NCI-H146 treated with DMSO at 0.1 percent for 48 hours (cell line): Measurements from ENCODE around the gene HNRNPUL1.
A peak's percentile ranks its signal among the peaks of the same experiment; 100 is the strongest.

Experiments used
- DNase-seq: peaks from one replicate; lab custom pipeline; 2025; ENCODE audit not compliant: unreplicated experiment; lab: John Stamatoyannopoulos, UW

The HNRNPUL1 gene

GRCh38 chr19:41307090-41307875 lies 43.1 kb downstream of the HNRNPUL1 start:
- DNase-seq, result no peak

DNA sequence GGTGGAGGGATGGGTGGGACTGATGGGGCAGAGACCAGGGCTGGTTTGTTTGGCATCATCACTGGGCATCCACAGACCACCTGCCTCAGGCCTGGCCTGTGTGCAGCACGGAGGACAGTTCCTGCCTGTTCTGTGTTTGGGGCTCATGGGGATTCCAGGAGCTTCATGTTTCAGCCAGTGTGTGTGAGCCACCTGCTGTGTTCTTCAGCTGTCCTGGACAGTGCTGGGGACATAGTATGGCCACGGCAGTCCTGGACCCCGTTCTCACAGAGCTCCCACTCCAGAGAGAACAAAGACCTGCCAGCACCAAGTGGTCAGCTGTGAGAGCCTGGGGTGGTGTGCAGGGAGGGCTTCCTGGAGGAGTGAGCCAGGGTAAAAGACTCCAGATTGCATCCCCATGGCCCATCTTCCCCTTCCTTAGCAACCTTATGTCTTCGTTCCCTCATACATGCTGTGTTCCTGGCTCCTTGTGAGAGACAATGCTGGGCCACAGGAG lies 43.8 kb downstream of the HNRNPUL1 start:
- DNase-seq, result no peak

GRCh38 chr19:41308450-41309179 lies 44.4 kb downstream of the HNRNPUL1 start:
- DNase-seq, result peak; percentile 54

DNA sequence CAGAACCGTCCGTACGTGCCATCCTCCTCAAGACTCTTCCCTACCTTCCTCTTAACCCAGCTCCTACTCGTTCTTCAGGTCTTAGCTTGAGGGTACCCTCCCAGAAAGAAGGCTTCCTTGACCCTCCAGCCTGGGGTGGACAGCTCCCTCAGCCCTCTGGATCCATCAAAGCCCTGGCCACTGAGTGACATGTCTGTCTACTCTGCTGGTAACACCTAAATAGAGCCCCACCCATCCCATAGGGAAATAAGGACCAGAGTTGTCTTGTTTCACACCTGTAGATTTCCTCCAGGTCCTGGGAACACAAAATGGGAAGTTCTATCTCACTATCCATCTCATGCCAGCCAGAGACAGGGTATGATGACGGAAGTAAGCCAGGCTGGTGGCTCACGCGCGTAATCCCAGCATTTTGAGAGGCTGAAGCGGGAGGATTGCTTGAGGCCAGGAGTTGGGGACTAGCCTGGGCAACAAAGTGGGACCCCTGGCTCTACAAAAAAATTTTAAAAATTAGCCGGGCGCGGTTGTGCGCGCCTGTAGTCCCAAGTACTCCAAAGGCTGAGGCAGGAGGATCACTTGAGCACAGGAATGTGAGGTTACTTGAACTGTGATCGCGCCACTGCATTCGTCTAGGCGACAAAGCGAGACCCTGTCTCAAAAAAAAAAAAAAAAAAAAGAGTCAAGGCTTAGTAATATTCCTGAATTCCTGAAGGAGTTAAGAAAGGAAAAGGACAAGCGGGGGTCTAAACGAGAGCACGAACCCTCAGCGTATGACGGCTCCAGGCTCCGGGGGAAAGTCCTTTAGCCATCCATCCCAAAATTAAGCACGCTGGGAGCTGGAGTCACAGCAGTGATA lies 45.2 kb downstream of the HNRNPUL1 start:
- DNase-seq, result no peak

DNA sequence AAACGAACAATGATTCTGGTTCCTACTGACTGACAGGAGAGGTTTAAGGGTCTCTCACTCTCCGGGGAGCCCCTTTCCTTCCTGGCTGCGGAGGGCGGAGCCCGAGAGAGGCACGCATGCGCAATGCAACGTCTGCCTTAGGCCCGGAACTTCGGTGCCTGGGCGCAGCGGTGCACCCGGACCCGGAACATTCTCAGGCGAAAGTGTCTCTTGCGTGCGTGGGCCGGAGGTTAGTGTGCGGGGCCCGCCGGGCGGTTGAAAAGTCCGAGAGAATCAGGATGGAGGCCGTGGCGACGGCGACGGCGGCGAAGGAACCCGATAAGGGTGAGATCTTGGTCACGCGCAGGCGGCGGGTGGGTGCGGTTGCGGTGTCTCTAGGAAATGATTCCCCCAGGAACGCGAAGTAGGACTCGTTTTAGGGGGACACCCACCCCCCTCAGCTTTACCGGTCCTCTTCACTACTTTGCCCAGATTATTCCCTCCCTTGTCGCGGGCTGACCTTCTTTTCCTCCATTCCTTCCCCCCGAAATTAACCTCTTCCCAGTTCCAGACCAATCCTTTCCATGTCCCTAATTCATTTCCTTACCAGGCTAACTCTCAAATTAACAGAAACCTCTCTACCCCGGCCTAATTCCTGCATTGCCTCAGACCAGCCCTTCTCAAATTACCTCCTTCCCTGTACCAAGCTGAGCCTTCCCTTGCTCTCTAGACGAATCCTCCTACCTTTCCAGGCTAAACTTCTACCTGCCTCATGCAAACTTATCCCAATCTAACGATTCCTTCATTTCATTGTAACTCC lies 46.1 kb downstream of the HNRNPUL1 start, which contains the start of gene CCDC97:
CCDC97 (plus strand) TSS at position 140 of the 799 bp plus-strand sequence; CDS start at position 279, 139 bp downstream.
- DNase-seq, result peak; percentile 75

DNA sequence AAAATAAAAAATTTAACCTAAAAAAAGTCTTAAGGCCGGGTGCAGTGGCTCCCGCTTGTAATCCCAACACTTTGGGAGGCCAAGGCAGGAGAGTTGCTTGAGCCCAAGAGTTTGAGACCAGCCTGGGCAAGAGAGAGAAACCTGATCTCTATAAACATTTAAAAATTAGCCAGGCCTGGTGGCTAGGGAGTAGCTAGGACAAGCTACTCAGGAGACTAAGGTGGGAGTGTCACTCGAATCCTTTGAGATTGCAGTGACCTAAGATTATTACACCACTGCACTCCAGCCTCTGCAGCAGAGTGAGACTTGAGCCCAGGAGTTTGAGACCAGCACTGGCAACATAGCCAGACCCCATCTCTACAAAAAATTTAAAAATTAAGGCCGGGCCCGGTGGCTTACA lies 46.9 kb downstream of the HNRNPUL1 start:
- DNase-seq, result no peak

DNA sequence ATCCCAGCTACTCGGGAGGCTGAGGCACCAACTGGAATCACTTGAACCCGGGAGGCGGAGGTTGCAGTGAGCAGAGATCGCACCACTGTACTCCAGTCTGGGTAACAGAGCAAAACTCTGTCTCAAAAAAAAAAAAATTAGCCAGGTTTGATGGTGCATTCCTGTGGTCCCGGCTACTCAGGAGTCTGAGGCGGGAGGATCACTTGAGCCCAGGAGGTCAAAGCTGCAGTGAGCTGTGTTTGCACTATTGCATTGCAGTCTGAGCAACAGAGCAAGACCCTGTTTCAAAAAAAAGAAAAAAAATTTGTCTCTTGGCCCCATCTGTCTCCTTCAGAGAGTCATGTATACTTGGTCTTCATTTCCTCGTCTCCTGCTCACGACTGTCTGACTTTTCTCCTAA lies 47.4 kb downstream of the HNRNPUL1 start:
- no peak for DNase-seq

GRCh38 chr19:41316306-41316920 lies 52.2 kb downstream of the HNRNPUL1 start:
- no peak for DNase-seq

- no peak for DNase-seq
These were observed 54.7 kb downstream of the HNRNPUL1 start for GRCh38 chr19:41318696-41319499.

DNA sequence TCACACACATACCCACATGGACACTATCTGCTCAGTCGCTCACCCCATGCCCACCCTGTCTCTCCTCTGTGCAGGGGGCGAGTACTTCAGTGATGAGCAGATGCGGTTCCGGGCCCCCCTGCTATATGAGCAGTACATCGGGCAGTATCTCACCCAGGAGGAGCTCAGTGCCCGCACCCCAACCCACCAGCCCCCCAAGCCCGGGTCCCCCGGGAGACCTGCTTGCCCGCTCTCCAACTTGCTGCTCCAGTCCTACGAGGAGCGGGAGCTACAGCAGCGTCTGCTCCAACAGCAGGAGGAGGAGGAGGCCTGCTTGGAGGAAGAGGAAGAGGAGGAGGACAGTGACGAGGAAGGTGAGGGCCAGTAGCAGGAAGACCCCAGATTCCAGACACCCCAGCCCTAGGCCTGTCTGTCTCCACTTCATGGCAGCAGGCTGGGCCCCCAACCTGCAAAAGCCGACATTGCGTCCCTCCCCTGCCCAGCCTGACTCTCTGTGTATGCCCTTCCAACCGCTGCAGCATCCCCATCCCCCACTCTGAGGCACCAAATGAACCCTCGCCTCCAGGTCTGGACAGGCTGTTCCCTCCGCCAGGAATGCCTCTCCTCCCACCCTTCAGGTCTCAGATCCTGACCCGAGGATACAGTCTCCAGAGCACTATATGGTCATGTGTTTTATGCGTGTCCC lies 55.5 kb downstream of the HNRNPUL1 start:
- DNase-seq, result no peak

GRCh38 chr19:41320185-41320518 lies 56.0 kb downstream of the HNRNPUL1 start:
- DNase-seq, result no peak

- no peak for DNase-seq
These were observed 56.4 kb downstream of the HNRNPUL1 start for GRCh38 chr19:41320568-41320967.

GRCh38 chr19:41321204-41321599 lies 57.0 kb downstream of the HNRNPUL1 start:
- DNase-seq, result no peak

GRCh38 chr19:41321600-41322270 lies 57.6 kb downstream of the HNRNPUL1 start:
- no peak for DNase-seq

- DNase-seq, result no peak
These were observed 58.3 kb downstream of the HNRNPUL1 start for GRCh38 chr19:41322451-41322850.

GRCh38 chr19:41323023-41323422 lies 58.9 kb downstream of the HNRNPUL1 start:
- no peak for DNase-seq

GRCh38 chr19:41323430-41324125 lies 59.4 kb downstream of the HNRNPUL1 start:
- no peak for DNase-seq
